K562 (cell line): ENCODE data around the gene SLC34A3. TPM values are rescaled to one million over a fixed set of nuclear protein-coding genes. Genes with fewer than 3 reads are reported as not detected.

ENCODE experiments used
- ATAC-seq: fragments of 200-7000 bp; cut with Tn5 transposase; 3 replicates; pipeline ENCODE4 v1.9.1; 2020; ENCODE audit warnings: moderate library complexity
- BruUV-seq: library from RNA; stranded (reverse); fragments of 400-500 nt; replicated peaks from 2 replicates; lab custom pipeline; 2021; lab: Mats Ljungman, UMichigan
- CTCF ChIA-PET: fragments of 300-600 bp; formaldehyde crosslinking; extraction: SDS; loops from one replicate; lab custom pipeline; 2021; ENCODE audit warnings: low intra/inter-chr PET ratio; lab: Yijun Ruan, JAX
- POLR2A ChIA-PET: fragments of 300-600, 350-650 bp; sonication (Branson Sonifier 250); formaldehyde crosslinking; extraction: SDS; loops from one replicate; lab custom pipeline; 2021; ENCODE audit warnings: antibody characterized with exemption, inconsistent platforms; lab: Yijun Ruan, JAX
- DNase-seq, 4 experiments: peaks; one replicate each; pipeline versions ENCODE4 v3.0.0 to v3.0.0-alpha.2; 2011 to 2018; ENCODE audit warnings: low spot score in 3 of 4, mixed read lengths in 3 of 4; ENCODE audit errors: extremely low read depth in 1 of 4
- FAIRE-seq: peaks from 2 replicates; lab custom pipeline; 2011; peaks lifted over from hg19 to GRCh38; lab: Jason Lieb, UNC
- H2AFZ ChIP-seq: 2 replicates; pipeline ENCODE4 v1.6.0; 2011; ENCODE audit warnings: low read depth, low read length, control low read depth, inconsistent platforms
- H3K27ac ChIP-seq: fragments of 200-600 bp; 3 replicates; pipeline ENCODE4 v1.8.0; 2011; ENCODE audit warnings: low read depth, mild to moderate bottlenecking, control low read depth, inconsistent platforms, low read length, moderate library complexity, mixed read lengths; ENCODE audit errors: extremely low read depth
- H3K27me3 ChIP-seq, 2 experiments: fragments of 300-600 bp in 1 of 2; 2 replicates in 1 of 2; 3 replicates in 1 of 2; pipeline versions ENCODE4 v1.6.0 to v1.8.0; 2011; ENCODE audit warnings: inconsistent platforms in 2 of 2, low read length in 2 of 2, mild to moderate bottlenecking in 1 of 2, mixed read lengths in 1 of 2, moderate library complexity in 1 of 2; ENCODE audit not compliant: control insufficient read depth in 2 of 2, insufficient read depth in 2 of 2
- H3K36me3 ChIP-seq: fragments of 300-600 bp; 3 replicates; pipeline ENCODE4 v1.8.0; 2011; ENCODE audit warnings: mild to moderate bottlenecking, low read length, inconsistent platforms; ENCODE audit not compliant: control insufficient read depth, insufficient read depth
- H3K4me1 ChIP-seq, 2 experiments: fragments of 200-600 bp in 1 of 2; replicated peaks in 1 of 2; 2 replicates in 1 of 2; 3 replicates in 1 of 2; pipeline versions ENCODE4 v1.5.1 to v1.8.0; 2011; ENCODE audit warnings: inconsistent platforms in 2 of 2, low read length in 2 of 2, mild to moderate bottlenecking in 1 of 2, mixed read lengths in 1 of 2, moderate library complexity in 1 of 2; ENCODE audit not compliant: control insufficient read depth in 2 of 2, insufficient read depth in 2 of 2
- H3K4me2 ChIP-seq: 2 replicates; pipeline ENCODE4 v1.6.1; 2011; ENCODE audit warnings: low read length, control low read depth, inconsistent platforms, mixed read lengths; ENCODE audit not compliant: insufficient read depth
- H3K4me3 ChIP-seq: fragments of 200-600 bp; sonication (generic), shearing (Covaris generic); 2 replicates; pipeline ENCODE4 v1.5.1; 2016; ENCODE audit warnings: control low read depth, inconsistent platforms
- H3K79me2 ChIP-seq: fragments of 200-600 bp; 3 replicates; pipeline ENCODE4 v1.8.0; 2011; ENCODE audit warnings: low read length, inconsistent platforms; ENCODE audit not compliant: control insufficient read depth, insufficient read depth
- H3K9ac ChIP-seq, 2 experiments: 2 replicates each; pipeline versions ENCODE4 v1.6.0 to v1.6.1; 2011; ENCODE audit warnings: low read depth in 2 of 2, low read length in 2 of 2, control low read depth in 1 of 2, inconsistent platforms in 1 of 2, mild to moderate bottlenecking in 1 of 2, mixed read lengths in 1 of 2; ENCODE audit not compliant: insufficient read depth in 1 of 2
- H3K9me1 ChIP-seq: one replicate; pipeline ENCODE4 v1.6.0; 2011; ENCODE audit warnings: inconsistent platforms, mild to moderate bottlenecking, low read length, moderate library complexity; ENCODE audit not compliant: control insufficient read depth, insufficient read depth
- H3K9me3 ChIP-seq: replicated peaks from 2 replicates; pipeline ENCODE4 v1.5.1; 2011; ENCODE audit warnings: low read depth, low read length, inconsistent platforms; ENCODE audit not compliant: control insufficient read depth, insufficient read depth
- H4K20me1 ChIP-seq: replicated peaks from 2 replicates; pipeline ENCODE4 v1.6.1; 2011; ENCODE audit warnings: low read length, inconsistent platforms, mixed read lengths; ENCODE audit not compliant: control insufficient read depth, insufficient read depth
- FIP1L1 ChIP-seq: fragments of 200-400 bp; formaldehyde crosslinking; IDR thresholded peaks from 2 replicates; pipeline ENCODE4 v1.6.1; 2018; ENCODE audit warnings: mild to moderate bottlenecking, low read depth, low read length; ENCODE audit not compliant: poor library complexity, severe bottlenecking
- PML ChIP-seq: IDR thresholded peaks from 2 replicates; pipeline ENCODE4 v1.6.1; 2012; ENCODE audit warnings: low read length, inconsistent platforms
- POLR2G ChIP-seq: fragments of 200-400 bp; formaldehyde crosslinking; IDR thresholded peaks from 2 replicates; pipeline ENCODE4 v1.6.1; 2017; ENCODE audit warnings: low read depth, mild to moderate bottlenecking, antibody characterized with exemption, low read length, moderate library complexity
- RBFOX2 ChIP-seq: fragments of 200-400 bp; formaldehyde crosslinking; IDR thresholded peaks from 2 replicates; pipeline ENCODE4 v1.6.1; 2017; ENCODE audit warnings: low read depth, mild to moderate bottlenecking, low read length, moderate library complexity
- TAL1 ChIP-seq: fragments of 450-650 bp; IDR thresholded peaks from 2 replicates; pipeline ENCODE4 v1.6.1; 2016; ENCODE audit warnings: mild to moderate bottlenecking
- ZNF197 ChIP-seq: fragments of 200-800 bp; sonication (Bioruptor generic); IDR thresholded peaks from 2 replicates; pipeline ENCODE4 v1.6.1; 2016; ENCODE audit warnings: low read depth, missing genetic modification characterization, missing compliant biosample characterization
- ZNF224 ChIP-seq: sonication (generic); formaldehyde crosslinking; IDR thresholded peaks from 2 replicates; pipeline ENCODE4 v1.8.0; 2022; ENCODE audit warnings: mild to moderate bottlenecking, missing genetic modification reagents
- WGBS: fragments of 100-300 bp; shearing (Covaris generic); methylation state at CpG from one replicate; pipeline ENCODE4 v1.1.6; 2016; ENCODE audit warnings: low coverage, mixed read lengths; ENCODE audit not compliant: insufficient coverage; ENCODE audit errors: missing lambda C conversion rate; 5-methylcytosine and 5-hydroxymethylcytosine counted together
- in situ Hi-C: fragments of 300-500 bp; cut with MboI; formaldehyde crosslinking; loops from 4 replicates; pipeline ENCODE4 v1.15.0; 2018; ENCODE audit warnings: inconsistent platforms, mixed read lengths
- intact Hi-C: fragments of 100-400 bp; cut with micrococcal nuclease; formaldehyde crosslinking; loops from 2 replicates; pipeline ENCODE4 v1.14.2; 2022
- polyA plus RNA-seq, 8 experiments: library from polyadenylated mRNA; depleted of rRNA in 4 of 8; stranded (reverse) in 5 of 8; unstranded in 3 of 8; fragments of >200 nt; fragmentation: Nextera tagmentation in 2 of 8; fragmentation: Illumina TruSeq in 1 of 8; extraction: Ambion mirVana in 2 of 8; extraction: Trizol in 1 of 8; gene quantifications; 2 replicates each; pipeline versions ENCODE4 v1.2.1 to v1.2.3, GENCODE V29; 2011 to 2014; ENCODE audit warnings: inconsistent platforms in 1 of 8, missing spikeins in 1 of 8
- total RNA-seq, 7 experiments: library from RNA; depleted of rRNA in 6 of 7; stranded (reverse); fragments of >200 nt in 6 of 7; fragmentation: Illumina TruSeq in 2 of 7; extraction: Trizol in 2 of 7; gene quantifications; 2 replicates each; pipeline versions ENCODE4 v1.2.1 to v1.2.3, GENCODE V29; 2011 to 2021; ENCODE audit warnings: low replicate concordance in 1 of 7
- TF ChIP-seq, protein P1 (sequence below): fragments of 250-450 bp; sonication (Bioruptor Pico); IDR thresholded peaks from 2 replicates; pipeline ENCODE4 v1.4.0; 2020

Gene SLC34A3
- total and polyA plus RNA-seq, 9 of the 15 experiments (the other 6 are each of a cell fraction or from before 2014, with no cell fraction given): not detected

GRCh38 chr9:137280474-137281344 is 50.0 kb downstream of the SLC34A3 start (continued):
- TF ChIP-seq ZNF197 (CRISPR knock-in tag) (no peak), TAL1 (no peak), FIP1L1 (peak; percentile 25), ZNF224 (no peak)

GRCh38 chr9:137281345-137282116 is 50.8 kb downstream of the SLC34A3 start:
- H3K9me1 ChIP-seq: no peaks in the 10 kb centered on the region
- H3K27ac ChIP-seq: no peak overlapping the region
- ChIA-PET CTCF (no interaction called here), POLR2A (interaction anchor here (0.6 to 1.2 kb wide), 4 partner anchors 8 to 480 kb away, joined by 3 to 4 read pairs (median 4); no protein-coding TSS in a partner anchor)
- no peak overlapping the region for H3K4me3 ChIP-seq
- FAIRE-seq (no peak), ATAC-seq (no peak), DNase-seq (no peak)
- H3K36me3 ChIP-seq: peaks cover 44% of the 10 kb centered on the region; the same call in 1 of the 3 replicates
- no peaks in the 10 kb centered on the region for H3K9me3 ChIP-seq
- H3K79me2 ChIP-seq: peaks cover 37% of the 10 kb centered on the region
- H3K4me2 ChIP-seq: no peak overlapping the region
- in situ Hi-C loops (no loop called here), intact Hi-C loops (no loop called here)
- H4K20me1 ChIP-seq: no peaks in the 10 kb centered on the region
- H3K4me1 ChIP-seq: peaks cover 8 to 54% of the 10 kb centered on the region in 2 experiments
- WGBS: 96% methylated on average over 26 of the region's 39 CpGs
- no TSS peak for BruUV-seq
- H3K27me3 ChIP-seq: no peaks in the 10 kb centered on the region
- no peak overlapping the region for H2AFZ ChIP-seq
- peak; percentile 67; the same call in 1 of the 2 replicates for TF ChIP-seq POLR2G
- TF ChIP-seq, protein P1, sequence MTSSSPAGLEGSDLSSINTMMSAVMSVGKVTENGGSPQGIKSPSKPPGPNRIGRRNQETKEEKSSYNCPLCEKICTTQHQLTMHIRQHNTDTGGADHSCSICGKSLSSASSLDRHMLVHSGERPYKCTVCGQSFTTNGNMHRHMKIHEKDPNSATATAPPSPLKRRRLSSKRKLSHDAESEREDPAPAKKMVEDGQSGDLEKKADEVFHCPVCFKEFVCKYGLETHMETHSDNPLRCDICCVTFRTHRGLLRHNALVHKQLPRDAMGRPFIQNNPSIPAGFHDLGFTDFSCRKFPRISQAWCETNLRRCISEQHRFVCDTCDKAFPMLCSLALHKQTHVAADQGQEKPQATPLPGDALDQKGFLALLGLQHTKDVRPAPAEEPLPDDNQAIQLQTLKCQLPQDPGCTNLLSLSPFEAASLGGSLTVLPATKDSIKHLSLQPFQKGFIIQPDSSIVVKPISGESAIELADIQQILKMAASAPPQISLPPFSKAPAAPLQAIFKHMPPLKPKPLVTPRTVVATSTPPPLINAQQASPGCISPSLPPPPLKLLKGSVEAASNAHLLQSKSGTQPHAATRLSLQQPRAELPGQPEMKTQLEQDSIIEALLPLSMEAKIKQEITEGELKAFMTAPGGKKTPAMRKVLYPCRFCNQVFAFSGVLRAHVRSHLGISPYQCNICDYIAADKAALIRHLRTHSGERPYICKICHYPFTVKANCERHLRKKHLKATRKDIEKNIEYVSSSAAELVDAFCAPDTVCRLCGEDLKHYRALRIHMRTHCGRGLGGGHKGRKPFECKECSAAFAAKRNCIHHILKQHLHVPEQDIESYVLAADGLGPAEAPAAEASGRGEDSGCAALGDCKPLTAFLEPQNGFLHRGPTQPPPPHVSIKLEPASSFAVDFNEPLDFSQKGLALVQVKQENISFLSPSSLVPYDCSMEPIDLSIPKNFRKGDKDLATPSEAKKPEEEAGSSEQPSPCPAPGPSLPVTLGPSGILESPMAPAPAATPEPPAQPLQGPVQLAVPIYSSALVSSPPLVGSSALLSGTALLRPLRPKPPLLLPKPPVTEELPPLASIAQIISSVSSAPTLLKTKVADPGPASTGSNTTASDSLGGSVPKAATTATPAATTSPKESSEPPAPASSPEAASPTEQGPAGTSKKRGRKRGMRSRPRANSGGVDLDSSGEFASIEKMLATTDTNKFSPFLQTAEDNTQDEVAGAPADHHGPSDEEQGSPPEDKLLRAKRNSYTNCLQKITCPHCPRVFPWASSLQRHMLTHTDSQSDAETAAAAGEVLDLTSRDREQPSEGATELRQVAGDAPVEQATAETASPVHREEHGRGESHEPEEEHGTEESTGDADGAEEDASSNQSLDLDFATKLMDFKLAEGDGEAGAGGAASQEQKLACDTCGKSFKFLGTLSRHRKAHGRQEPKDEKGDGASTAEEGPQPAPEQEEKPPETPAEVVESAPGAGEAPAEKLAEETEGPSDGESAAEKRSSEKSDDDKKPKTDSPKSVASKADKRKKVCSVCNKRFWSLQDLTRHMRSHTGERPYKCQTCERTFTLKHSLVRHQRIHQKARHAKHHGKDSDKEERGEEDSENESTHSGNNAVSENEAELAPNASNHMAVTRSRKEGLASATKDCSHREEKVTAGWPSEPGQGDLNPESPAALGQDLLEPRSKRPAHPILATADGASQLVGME: no peak
- TF ChIP-seq PML: no peak
- TF ChIP-seq RBFOX2: peak; percentile 64
- H3K9ac ChIP-seq: peak overlapping the region in 1 of 2 experiments; percentile 58; a peak in 2 of 4 replicates
